Fibroblast of lung (primary cell): ENCODE measurements around the gene RNF123. TPM values are rescaled to one million over a fixed set of nuclear protein-coding genes. Genes with fewer than 3 reads are reported as not detected.

Source experiments
- DNase-seq, 2 donors: peaks; one replicate each; pipeline versions ENCODE4 v3.0.0 to v3.0.0-alpha.2; 2010; ENCODE audit warnings: low read depth in 2 of 2
- H2AFZ ChIP-seq: 2 replicates; pipeline ENCODE4 v1.5.1; 2012; ENCODE audit warnings: low read length, control low read depth, inconsistent platforms
- H3K27ac ChIP-seq: 2 replicates; pipeline ENCODE4 v1.5.1; 2011; ENCODE audit warnings: low read length, control low read depth; ENCODE audit not compliant: insufficient read depth
- H3K27me3 ChIP-seq: 2 replicates; pipeline ENCODE4 v1.5.1; 2011; ENCODE audit warnings: mild to moderate bottlenecking, low read length; ENCODE audit not compliant: control insufficient read depth, insufficient read depth
- H3K36me3 ChIP-seq: 2 replicates; pipeline ENCODE4 v1.5.1; 2011; ENCODE audit warnings: low read length; ENCODE audit not compliant: control insufficient read depth, insufficient read depth
- H3K4me1 ChIP-seq: 2 replicates; pipeline ENCODE4 v1.5.1; 2011; ENCODE audit warnings: low read length; ENCODE audit not compliant: control insufficient read depth, insufficient read depth; ENCODE audit errors: extremely low read depth
- H3K4me2 ChIP-seq: 2 replicates; pipeline ENCODE4 v1.5.1; 2011; ENCODE audit warnings: low read length, control low read depth; ENCODE audit not compliant: insufficient read depth; ENCODE audit errors: extremely low read depth
- H3K4me3 ChIP-seq, 4 experiments: fragments of 200-600 bp in 1 of 4; sonication (generic) in 1 of 4; replicated peaks in 1 of 4; 2 replicates each; pipeline ENCODE4 v1.5.1; 2011 to 2016; ENCODE audit warnings: low read length in 4 of 4, low read depth in 3 of 4, mild to moderate bottlenecking in 3 of 4, control low read depth in 2 of 4, inconsistent platforms in 1 of 4, mixed read lengths in 1 of 4; ENCODE audit not compliant: insufficient read depth in 1 of 4; ENCODE audit errors: control extremely low read depth in 1 of 4
- H3K79me2 ChIP-seq: 2 replicates; pipeline ENCODE4 v1.5.1; 2012; ENCODE audit warnings: mild to moderate bottlenecking, low read length, inconsistent platforms; ENCODE audit not compliant: control insufficient read depth, insufficient read depth
- H3K9ac ChIP-seq: 2 replicates; pipeline ENCODE4 v1.5.1; 2011; ENCODE audit warnings: mild to moderate bottlenecking, low read length, control low read depth; ENCODE audit not compliant: insufficient read depth
- H3K9me3 ChIP-seq: 2 replicates; pipeline ENCODE4 v1.5.1; 2012; ENCODE audit warnings: low read depth, low read length; ENCODE audit not compliant: control insufficient read depth, insufficient read depth
- H4K20me1 ChIP-seq: 2 replicates; pipeline ENCODE4 v1.5.1; 2011; ENCODE audit warnings: low read length; ENCODE audit not compliant: control insufficient read depth, insufficient read depth; ENCODE audit errors: extremely low read depth
- EZH2 ChIP-seq: IDR thresholded peaks from 2 replicates; pipeline ENCODE4 v1.5.1; 2012; ENCODE audit warnings: low read length, control low read depth, mild to moderate bottlenecking; ENCODE audit errors: missing control alignments
- polyA plus RNA-seq, 2 donors: library from polyadenylated mRNA; depleted of rRNA in 1 of 2; stranded (reverse) in 1 of 2; unstranded in 1 of 2; fragments of >200 nt; gene quantifications; 2 replicates each; pipeline ENCODE4 v1.2.1, GENCODE V29; 2011 to 2012; ENCODE audit warnings: missing spikeins in 1 of 2
- total RNA-seq: library from RNA; depleted of rRNA; stranded (reverse); fragments of >200 nt; gene quantifications from 2 replicates; pipeline ENCODE4 v1.2.1, GENCODE V29; 2014
- TF ChIP-seq, protein P1 (sequence below), 2 donors: IDR thresholded peaks in 1 of 2; conservative IDR thresholded peaks in 1 of 2; 1 replicate in 1 of 2; 2 replicates in 1 of 2; pipeline ENCODE4 v1.5.1; 2011 to 2012; ENCODE audit warnings: low read length in 2 of 2, control low read depth in 1 of 2, inconsistent platforms in 1 of 2, low read depth in 1 of 2, mild to moderate bottlenecking in 1 of 2

RNF123 gene
- total and polyA plus RNA-seq, 2 donors (not counting 1 experiment from before 2014, with no cell fraction given), result 16.5 to 27.1 TPM

GRCh38 chr3:49674497-49674983 lies 14.8 kb upstream of the RNF123 start:
- TF ChIP-seq, protein P1, sequence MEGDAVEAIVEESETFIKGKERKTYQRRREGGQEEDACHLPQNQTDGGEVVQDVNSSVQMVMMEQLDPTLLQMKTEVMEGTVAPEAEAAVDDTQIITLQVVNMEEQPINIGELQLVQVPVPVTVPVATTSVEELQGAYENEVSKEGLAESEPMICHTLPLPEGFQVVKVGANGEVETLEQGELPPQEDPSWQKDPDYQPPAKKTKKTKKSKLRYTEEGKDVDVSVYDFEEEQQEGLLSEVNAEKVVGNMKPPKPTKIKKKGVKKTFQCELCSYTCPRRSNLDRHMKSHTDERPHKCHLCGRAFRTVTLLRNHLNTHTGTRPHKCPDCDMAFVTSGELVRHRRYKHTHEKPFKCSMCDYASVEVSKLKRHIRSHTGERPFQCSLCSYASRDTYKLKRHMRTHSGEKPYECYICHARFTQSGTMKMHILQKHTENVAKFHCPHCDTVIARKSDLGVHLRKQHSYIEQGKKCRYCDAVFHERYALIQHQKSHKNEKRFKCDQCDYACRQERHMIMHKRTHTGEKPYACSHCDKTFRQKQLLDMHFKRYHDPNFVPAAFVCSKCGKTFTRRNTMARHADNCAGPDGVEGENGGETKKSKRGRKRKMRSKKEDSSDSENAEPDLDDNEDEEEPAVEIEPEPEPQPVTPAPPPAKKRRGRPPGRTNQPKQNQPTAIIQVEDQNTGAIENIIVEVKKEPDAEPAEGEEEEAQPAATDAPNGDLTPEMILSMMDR (conservative IDR thresholded peaks at IDR 0.05 in 1 of 2, IDR thresholded peaks at IDR 0.05 in 1 of 2; ENCODE audit: low read depth in 1 of 2, low read length in 2 of 2), result no peak
- TF ChIP-seq EZH2, result no peak
- H3K4me3 ChIP-seq, result peak overlapping the region; percentile 72 to 90 (median 81)
- H3K4me1 ChIP-seq, result peaks cover 6% of the 10 kb centered on the region
- H2AFZ ChIP-seq, result peak overlapping the region; percentile 43
- no peaks in the 10 kb centered on the region for H3K9me3 ChIP-seq
- peak overlapping the region; percentile 97 for H3K27ac ChIP-seq
- H3K9ac ChIP-seq, result peak overlapping the region; percentile 89
- DNase-seq, result no peak
- peaks cover 11% of the 10 kb centered on the region for H3K79me2 ChIP-seq
- H3K4me2 ChIP-seq, result peak overlapping the region; percentile 94
- peaks cover 21% of the 10 kb centered on the region for H3K36me3 ChIP-seq
- no peaks in the 10 kb centered on the region for H3K27me3 ChIP-seq
- no peaks in the 10 kb centered on the region for H4K20me1 ChIP-seq

DNA sequence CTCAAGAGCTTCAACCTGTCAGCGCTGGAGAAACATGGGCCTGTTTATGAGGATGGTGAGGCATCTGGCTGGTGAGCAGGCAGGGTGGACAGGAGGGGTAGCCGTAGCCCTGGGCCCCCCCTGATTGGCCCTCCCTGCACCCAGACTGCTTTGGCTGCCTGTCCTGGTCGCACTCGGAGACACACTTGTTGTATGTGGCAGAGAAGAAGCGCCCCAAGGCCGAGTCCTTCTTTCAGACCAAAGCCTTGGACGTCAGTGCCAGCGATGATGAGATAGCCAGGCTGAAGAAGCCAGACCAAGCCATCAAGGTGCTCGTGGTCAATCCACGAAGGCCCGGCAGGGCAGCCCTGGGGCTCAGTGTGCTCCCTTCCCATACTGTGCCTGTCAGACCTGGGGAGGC lies 13.4 kb upstream of the RNF123 start:
- H3K9me3 ChIP-seq, result no peaks in the 10 kb centered on the region
- peaks cover 6% of the 10 kb centered on the region for H3K4me1 ChIP-seq
- no peak overlapping the region for H3K27ac ChIP-seq
- H3K9ac ChIP-seq, result no peak overlapping the region
- H2AFZ ChIP-seq, result no peak overlapping the region
- no peak overlapping the region for H3K4me3 ChIP-seq
- H3K36me3 ChIP-seq, result peaks cover 28% of the 10 kb centered on the region
- no peaks in the 10 kb centered on the region for H4K20me1 ChIP-seq
- H3K4me2 ChIP-seq, result no peak overlapping the region
- no peaks in the 10 kb centered on the region for H3K27me3 ChIP-seq
- peaks cover 11% of the 10 kb centered on the region for H3K79me2 ChIP-seq
- DNase-seq, result no peak
- TF ChIP-seq EZH2, result no peak
- TF ChIP-seq, protein P1 (conservative IDR thresholded peaks at IDR 0.05 in 1 of 2, IDR thresholded peaks at IDR 0.05 in 1 of 2; ENCODE audit: low read depth in 1 of 2, low read length in 2 of 2), result no peak

- H3K36me3 ChIP-seq, result peaks cover 40% of the 10 kb centered on the region
- H2AFZ ChIP-seq, result no peak overlapping the region
- H3K9ac ChIP-seq, result no peak overlapping the region
- H3K27me3 ChIP-seq, result no peaks in the 10 kb centered on the region
- no peaks in the 10 kb centered on the region for H3K79me2 ChIP-seq
- no peaks in the 10 kb centered on the region for H3K4me1 ChIP-seq
- no peak for DNase-seq
- no peaks in the 10 kb centered on the region for H3K9me3 ChIP-seq
- no peak overlapping the region for H3K4me3 ChIP-seq
- H4K20me1 ChIP-seq, result no peaks in the 10 kb centered on the region
- H3K4me2 ChIP-seq, result no peak overlapping the region
- no peak for TF ChIP-seq EZH2
- TF ChIP-seq, protein P1 (conservative IDR thresholded peaks at IDR 0.05 in 1 of 2, IDR thresholded peaks at IDR 0.05 in 1 of 2; ENCODE audit: low read depth in 1 of 2, low read length in 2 of 2), result no peak
- H3K27ac ChIP-seq, result no peak overlapping the region
Measured at GRCh38 chr3:49680493-49681231, 8.7 kb upstream of the RNF123 start.
